ENCODE results near the gene WDR83. TPM values are rescaled to one million over a fixed set of nuclear protein-coding genes. Genes with fewer than 3 reads are reported as not detected.
A peak's percentile ranks its signal among the peaks of the same experiment; 100 is the strongest.
"Not testable (repeated sequence)": the region's sequence is repeated elsewhere in the genome, so short reads cannot be mapped to it uniquely, and the experiment has no call there.

WDR83 gene
- total RNA-seq, 1 donor from 2014 or later, result 10.9 TPM

DNA sequence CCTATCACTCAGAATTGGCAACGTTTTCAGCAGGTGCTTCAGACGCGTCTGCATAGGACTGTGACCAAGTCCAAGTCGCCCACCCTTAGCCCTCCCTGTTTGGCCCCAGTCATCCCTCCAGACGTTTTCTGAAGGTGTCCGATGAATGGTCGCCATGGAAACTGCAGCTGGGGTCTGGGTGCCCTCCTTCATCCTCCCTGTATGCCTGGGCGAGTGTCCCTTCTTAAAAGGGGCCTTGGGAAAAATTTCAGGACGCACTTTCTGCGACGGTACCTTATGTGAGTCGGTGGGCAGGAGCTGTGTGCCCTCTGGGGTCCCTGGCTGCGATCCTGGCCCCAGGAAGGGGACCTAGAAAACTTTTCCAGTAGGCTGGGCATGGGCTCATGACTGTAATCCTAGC is 25.2 kb upstream of the WDR83 start:
- H3K4me1 ChIP-seq, result peaks cover 4% of the 10 kb centered on the region
- no peak overlapping the region for H3K4me3 ChIP-seq
- ATAC-seq, result no peak
- intact Hi-C loops (cut with DNase I), result no loop called here
- no peaks in the 10 kb centered on the region for H3K36me3 ChIP-seq
- H3K27me3 ChIP-seq, result no peaks in the 10 kb centered on the region
- no peaks in the 10 kb centered on the region for H3K9me3 ChIP-seq
- TF ChIP-seq, protein P1, sequence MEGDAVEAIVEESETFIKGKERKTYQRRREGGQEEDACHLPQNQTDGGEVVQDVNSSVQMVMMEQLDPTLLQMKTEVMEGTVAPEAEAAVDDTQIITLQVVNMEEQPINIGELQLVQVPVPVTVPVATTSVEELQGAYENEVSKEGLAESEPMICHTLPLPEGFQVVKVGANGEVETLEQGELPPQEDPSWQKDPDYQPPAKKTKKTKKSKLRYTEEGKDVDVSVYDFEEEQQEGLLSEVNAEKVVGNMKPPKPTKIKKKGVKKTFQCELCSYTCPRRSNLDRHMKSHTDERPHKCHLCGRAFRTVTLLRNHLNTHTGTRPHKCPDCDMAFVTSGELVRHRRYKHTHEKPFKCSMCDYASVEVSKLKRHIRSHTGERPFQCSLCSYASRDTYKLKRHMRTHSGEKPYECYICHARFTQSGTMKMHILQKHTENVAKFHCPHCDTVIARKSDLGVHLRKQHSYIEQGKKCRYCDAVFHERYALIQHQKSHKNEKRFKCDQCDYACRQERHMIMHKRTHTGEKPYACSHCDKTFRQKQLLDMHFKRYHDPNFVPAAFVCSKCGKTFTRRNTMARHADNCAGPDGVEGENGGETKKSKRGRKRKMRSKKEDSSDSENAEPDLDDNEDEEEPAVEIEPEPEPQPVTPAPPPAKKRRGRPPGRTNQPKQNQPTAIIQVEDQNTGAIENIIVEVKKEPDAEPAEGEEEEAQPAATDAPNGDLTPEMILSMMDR (IDR thresholded peaks at IDR 0.05), result no peak
- no peak overlapping the region for H3K27ac ChIP-seq
- DNase-seq, result no peak

DNA sequence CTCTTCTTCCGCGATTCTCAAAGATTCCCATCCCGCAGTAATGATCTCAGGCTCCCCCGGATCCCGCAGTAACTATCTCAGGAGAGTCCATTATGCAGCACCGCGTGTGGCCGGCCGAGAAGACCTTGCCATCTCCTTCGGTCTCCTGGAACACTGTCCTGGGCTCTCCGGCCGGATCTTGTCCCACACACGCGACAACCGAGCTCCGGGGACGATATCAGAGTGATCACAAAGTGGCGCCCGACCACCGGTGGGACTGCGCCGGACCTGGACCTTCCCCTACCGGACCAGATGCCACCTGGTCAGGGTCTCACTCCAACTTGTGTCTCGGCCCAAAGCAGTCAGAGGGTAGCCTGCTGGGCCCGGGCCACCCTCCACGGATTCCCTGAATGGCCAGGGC is 24.1 kb upstream of the WDR83 start:
- intact Hi-C loops (cut with DNase I), result no loop called here
- no peak overlapping the region for H3K4me3 ChIP-seq
- H3K9me3 ChIP-seq, result no peaks in the 10 kb centered on the region
- no peak overlapping the region for H3K27ac ChIP-seq
- peaks cover 4% of the 10 kb centered on the region for H3K4me1 ChIP-seq
- TF ChIP-seq, protein P1 (IDR thresholded peaks at IDR 0.05), result no peak
- no peaks in the 10 kb centered on the region for H3K27me3 ChIP-seq
- DNase-seq (no peak), ATAC-seq (no peak)
- H3K36me3 ChIP-seq, result no peaks in the 10 kb centered on the region

DNA sequence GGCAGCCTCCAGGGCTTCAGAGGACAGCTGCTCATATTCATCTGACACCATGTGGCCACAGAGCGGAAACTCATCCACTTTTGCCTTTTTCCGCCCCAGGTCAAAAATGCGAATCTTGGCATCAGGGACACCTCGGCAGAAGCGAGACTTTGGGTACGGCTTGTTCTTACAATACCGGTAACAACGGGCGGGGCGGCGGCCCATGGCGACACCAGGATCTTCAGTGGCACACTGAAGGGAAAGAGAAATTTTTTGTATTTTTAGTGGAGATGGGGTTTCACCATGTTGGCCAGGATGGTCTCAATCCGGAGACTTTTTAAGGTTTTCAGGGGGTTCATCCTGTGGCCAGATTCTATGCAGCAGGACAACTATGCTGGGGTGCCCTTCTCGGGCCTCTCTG is 22.9 kb upstream of the WDR83 start:
- H3K27me3 ChIP-seq; ATAC-seq; H3K36me3 ChIP-seq; H3K9me3 ChIP-seq; intact Hi-C loops (cut with DNase I); DNase-seq; H3K27ac ChIP-seq; H3K4me3 ChIP-seq: not testable (repeated sequence)
- peaks cover 11% of the 10 kb centered on the region for H3K4me1 ChIP-seq

DNA sequence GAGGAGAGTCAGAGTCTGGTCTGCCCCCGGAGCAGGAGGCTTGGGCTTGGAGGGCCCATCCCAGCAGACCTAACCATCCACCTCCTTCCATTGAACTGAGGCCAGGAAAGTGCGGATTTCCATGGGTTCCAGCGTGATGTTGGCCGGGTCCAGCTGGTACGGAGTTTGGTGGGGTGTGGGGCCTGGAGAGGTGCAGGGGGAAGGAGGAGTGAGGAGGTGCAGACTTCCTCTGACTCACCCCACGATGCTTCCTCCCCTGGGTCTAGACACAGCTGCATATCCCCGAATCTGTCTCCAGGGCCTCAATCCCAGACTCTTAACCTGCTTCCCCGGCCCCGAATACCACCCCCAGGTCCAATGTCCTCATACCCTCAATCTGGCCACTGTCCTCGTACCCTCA is 20.1 kb upstream of the WDR83 start:
- H3K4me1 ChIP-seq, result peaks cover 6% of the 10 kb centered on the region
- no peaks in the 10 kb centered on the region for H3K27me3 ChIP-seq
- no peak overlapping the region for H3K27ac ChIP-seq
- no peak for ATAC-seq
- peaks cover 5% of the 10 kb centered on the region for H3K36me3 ChIP-seq
- TF ChIP-seq, protein P1 (IDR thresholded peaks at IDR 0.05), result no peak
- no peaks in the 10 kb centered on the region for H3K9me3 ChIP-seq
- intact Hi-C loops (cut with DNase I), result no loop called here
- no peak overlapping the region for H3K4me3 ChIP-seq
- no peak for DNase-seq

DNA sequence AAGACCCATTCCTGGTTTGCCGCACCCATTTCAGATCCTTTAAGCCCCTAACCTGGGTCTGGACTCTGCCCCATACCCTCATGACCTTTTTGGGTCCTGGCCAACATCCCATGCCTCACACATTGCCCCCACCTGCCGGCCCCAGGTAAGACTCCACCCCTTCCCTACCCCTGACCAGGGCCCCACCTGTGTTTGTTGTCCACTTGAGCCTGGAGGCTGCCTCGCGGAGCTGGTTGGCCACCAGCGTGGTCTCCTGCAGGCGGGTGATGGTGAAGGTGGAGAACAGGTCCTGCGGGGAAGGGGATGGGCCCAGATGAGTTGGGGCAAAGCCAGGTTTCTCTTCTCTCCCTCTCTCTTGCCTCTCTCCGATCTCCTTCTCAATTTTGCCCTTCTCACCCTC is 19.6 kb upstream of the WDR83 start:
- DNase-seq, result no peak
- ATAC-seq, result peak; percentile 4
- no peak overlapping the region for H3K27ac ChIP-seq
- peaks cover 6% of the 10 kb centered on the region for H3K4me1 ChIP-seq
- no peaks in the 10 kb centered on the region for H3K27me3 ChIP-seq
- no peak overlapping the region for H3K4me3 ChIP-seq
- peaks cover 10% of the 10 kb centered on the region for H3K36me3 ChIP-seq
- no peaks in the 10 kb centered on the region for H3K9me3 ChIP-seq
- TF ChIP-seq, protein P1 (IDR thresholded peaks at IDR 0.05), result no peak
- intact Hi-C loops (cut with DNase I), result no loop called here

DNA sequence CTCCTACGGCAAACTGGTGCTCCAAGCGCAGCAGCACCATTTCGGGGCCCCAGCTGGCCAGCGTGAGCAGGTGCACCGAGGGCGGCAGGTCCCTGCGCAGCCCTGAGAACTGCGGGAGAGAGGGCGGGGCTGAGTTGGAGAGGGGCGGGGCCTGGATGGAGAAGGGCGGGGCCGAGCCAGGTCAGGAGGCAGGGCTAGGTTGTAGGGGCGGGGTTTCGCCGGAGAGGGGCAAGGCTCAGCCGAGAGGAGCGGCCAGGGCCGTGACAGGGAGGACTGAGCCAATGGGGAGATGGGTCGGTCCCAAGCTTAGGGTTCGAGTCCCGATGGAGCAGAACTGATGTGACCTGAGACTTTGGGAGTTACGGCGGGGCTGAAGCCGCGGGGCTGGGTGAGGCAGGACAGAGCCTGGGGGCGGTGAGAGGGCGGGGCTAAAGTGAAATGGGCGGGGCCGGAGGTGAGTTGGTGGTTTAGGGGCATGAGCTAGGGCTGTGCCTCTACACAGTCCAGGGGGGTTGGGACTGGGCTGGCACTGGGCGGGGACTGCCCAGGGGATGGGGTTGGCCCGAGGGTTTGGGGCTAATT is 19.0 kb upstream of the WDR83 start:
- DNase-seq (peak; percentile 90), ATAC-seq (peak; percentile 96)
- Histone ChIP-seq H3K4me3 (peak overlapping the region; percentile 32), H3K9me3 (no peaks in the 10 kb centered on the region), H3K4me1 (peaks cover 6% of the 10 kb centered on the region), H3K36me3 (peaks cover 10% of the 10 kb centered on the region), H3K27ac (no peak overlapping the region), H3K27me3 (no peaks in the 10 kb centered on the region)
- TF ChIP-seq, protein P1 (IDR thresholded peaks at IDR 0.05), result no peak
- intact Hi-C loops (cut with DNase I), result no loop called here

All from upper lobe of right lung (tissue), 1 donor.